Esophagus muscularis mucosa (tissue), 4 donors: ENCODE results near the gene MAP1LC3B. TPM values are rescaled to one million over a fixed set of nuclear protein-coding genes. Genes with fewer than 3 reads are reported as not detected.
"Not testable (repeated sequence)": the region's sequence is repeated elsewhere in the genome, so short reads cannot be mapped to it uniquely, and the experiment has no call there.

Experiments used
- DNase-seq: peaks from one replicate; pipeline ENCODE4 v3.0.0-alpha.2; 2017; ENCODE audit errors: extremely low spot score
- H3K27ac ChIP-seq, 4 donors: fragments of 200-600 bp; sonication (generic); replicated peaks in 1 of 4; 1 replicate in 3 of 4; 2 replicates in 1 of 4; pipeline ENCODE4 v1.5.1; 2016 to 2019; ENCODE audit warnings: mild to moderate bottlenecking in 1 of 4
- H3K27me3 ChIP-seq, 4 donors: fragments of 200-600 bp; sonication (generic); one replicate each; pipeline versions ENCODE4 v1.5.1 to v1.6.0; 2016 to 2019
- H3K36me3 ChIP-seq, 4 donors: fragments of 200-600 bp; sonication (generic); one replicate each; pipeline ENCODE4 v1.5.1; 2016 to 2019
- H3K4me1 ChIP-seq, 4 donors: fragments of 200-600 bp; sonication (generic); one replicate each; pipeline ENCODE4 v1.5.1; 2016 to 2019
- H3K4me3 ChIP-seq, 4 donors: fragments of 200-600 bp; sonication (generic); 1 replicate in 2 of 4; 2 replicates in 2 of 4; pipeline ENCODE4 v1.5.1; 2016 to 2019; ENCODE audit warnings: mild to moderate bottlenecking in 4 of 4, moderate library complexity in 1 of 4
- H3K9me3 ChIP-seq, 4 donors: fragments of 200-600 bp; sonication (generic); 1 replicate in 3 of 4; 2 replicates in 1 of 4; pipeline ENCODE4 v1.5.1; 2016 to 2019
- CTCF ChIP-seq, 3 experiments: fragments of 200-600 bp in 2 of 3; fragments of 450-650 bp in 1 of 3; sonication (generic) in 2 of 3; IDR thresholded peaks; one replicate each; pipeline ENCODE4 v1.5.1; 2017 to 2019; ENCODE audit warnings: antibody characterized with exemption in 3 of 3, mild to moderate bottlenecking in 2 of 3, moderate library complexity in 1 of 3
- EP300 ChIP-seq: sonication (generic); formaldehyde crosslinking; IDR thresholded peaks from one replicate; pipeline ENCODE4 v1.6.1; 2017; ENCODE audit warnings: antibody characterized with exemption
- POLR2A ChIP-seq: fragments of 450-650 bp; IDR thresholded peaks from one replicate; pipeline ENCODE4 v1.6.1; 2017; ENCODE audit warnings: antibody characterized with exemption, moderate library complexity, mild to moderate bottlenecking, low read depth
- POLR2AphosphoS5 ChIP-seq, 2 donors: sonication (generic); formaldehyde crosslinking; IDR thresholded peaks; one replicate each; pipeline ENCODE4 v1.6.1; 2017; ENCODE audit warnings: antibody characterized with exemption in 2 of 2
- WGBS: methylation state at CpG from one replicate; pipeline ENCODE4 v1.1.5; 2018; 5-methylcytosine and 5-hydroxymethylcytosine counted together
- intact Hi-C: fragments of 100-400 bp; cut with DNase I; formaldehyde crosslinking; loops from one replicate; pipeline ENCODE4 v1.15.1; 2023
- total RNA-seq, 4 donors: library from RNA; depleted of rRNA; stranded (reverse); fragments of >200 nt; gene quantifications; one replicate each; pipeline versions ENCODE4 v1.1.0 to v1.2.1, GENCODE V29; 2016

MAP1LC3B gene
- total RNA-seq, 4 donors from 2014 or later: 49.4 to 70.6 (median 57.9) TPM

GRCh38 chr16:87380881-87381280, 11.3 kb upstream of the MAP1LC3B start:
- Histone ChIP-seq H3K4me3 (peak overlapping the region; percentile 86 to 91 (median 89)), H3K27ac (peak overlapping the region; percentile 93 to 99 (median 96)), H3K36me3 (no peaks in the 10 kb centered on the region), H3K27me3 (no peaks in the 10 kb centered on the region), H3K4me1 (peaks cover 53 to 82% (median 76%) of the 10 kb centered on the region in 4 donors), H3K9me3 (no peaks in the 10 kb centered on the region)
- 45% methylated on average over 4 of the region's 4 CpGs for WGBS
- TF ChIP-seq POLR2AphosphoS5 (IDR thresholded peaks at IDR 0.05) (no peak), POLR2A (no peak), CTCF (IDR thresholded peaks at IDR 0.05) (no peak), EP300 (no peak)
- intact Hi-C loops: loop anchor here (5.0 kb wide), 1 partner anchor 64 kb away; the partner anchor contains the start of gene C16orf95
- DNase-seq: no peak

- TF ChIP-seq POLR2A (no peak), POLR2AphosphoS5 (IDR thresholded peaks at IDR 0.05) (no peak), CTCF (IDR thresholded peaks at IDR 0.05) (no peak), EP300 (no peak)
- no peaks in the 10 kb centered on the region for H3K27me3 ChIP-seq
- no peaks in the 10 kb centered on the region for H3K36me3 ChIP-seq
- H3K4me3 ChIP-seq: peak overlapping the region; percentile 86 to 91 (median 89)
- H3K9me3 ChIP-seq: no peaks in the 10 kb centered on the region
- WGBS: 15% methylated on average over 17 of the region's 17 CpGs
- intact Hi-C loops: loop anchor here (5.0 kb wide), 1 partner anchor 65 kb away; the partner anchor contains the start of gene C16orf95
- H3K4me1 ChIP-seq: peaks cover 50 to 85% (median 72%) of the 10 kb centered on the region in 4 donors
- H3K27ac ChIP-seq: peak overlapping the region; percentile 93 to 99 (median 96)
- no peak for DNase-seq
Observed at GRCh38 chr16:87382023-87382785, 9.9 kb upstream of the MAP1LC3B start.

- Histone ChIP-seq H3K27ac (peak within 1 kb of the TSS; percentile 93 to 99 (median 96)), H3K36me3 (no peaks in the 10 kb centered on the region), H3K4me1 (peaks cover 57 to 85% (median 77%) of the 10 kb centered on the region in 4 donors), H3K27me3 (no peaks in the 10 kb centered on the region), H3K4me3 (peak within 1 kb of the TSS; percentile 86 to 91 (median 89)), H3K9me3 (no peaks in the 10 kb centered on the region)
- intact Hi-C loops: loop anchor here (5.0 kb wide), 1 partner anchor 66 kb away; the partner anchor contains the start of gene C16orf95
- 7% methylated on average over 3 of the region's 92 CpGs for WGBS
- TF ChIP-seq POLR2AphosphoS5 (IDR thresholded peaks at IDR 0.05) (peak in 1 of 2 donors; percentile 80), CTCF (IDR thresholded peaks at IDR 0.05) (no peak)
- peak; percentile 95 for DNase-seq
Observed at GRCh38 chr16:87383505-87384161, 8.5 kb upstream of the MAP1LC3B start, which contains the start of gene FBXO31. FBXO31 (minus strand) TSS chr16:87383776; CDS start chr16:87383744, 32 bp downstream.

GRCh38 chr16:87384162-87384874, 7.8 kb upstream of the MAP1LC3B start:
- H3K36me3 ChIP-seq: no peaks in the 10 kb centered on the region
- H3K4me1 ChIP-seq: peaks cover 57 to 86% (median 73%) of the 10 kb centered on the region in 4 donors
- DNase-seq: no peak
- peak overlapping the region; percentile 93 to 99 (median 96) for H3K27ac ChIP-seq
- H3K27me3 ChIP-seq: no peaks in the 10 kb centered on the region
- TF ChIP-seq CTCF (IDR thresholded peaks at IDR 0.05): no peak
- no peak for TF ChIP-seq POLR2AphosphoS5 (IDR thresholded peaks at IDR 0.05)
- no peak for TF ChIP-seq EP300
- no peak for TF ChIP-seq POLR2A
- H3K9me3 ChIP-seq: no peaks in the 10 kb centered on the region
- intact Hi-C loops: loop anchor here (5.0 kb wide), 1 partner anchor 67 kb away; the partner anchor contains the start of gene C16orf95
- H3K4me3 ChIP-seq: peak overlapping the region; percentile 86 to 91 (median 89)
- WGBS: 8% methylated on average over 36 of the region's 64 CpGs

- H3K4me3 ChIP-seq: peak overlapping the region; percentile 86 to 91 (median 89)
- H3K36me3 ChIP-seq, DNase-seq, H3K9me3 ChIP-seq, H3K27me3 ChIP-seq: not testable (repeated sequence)
- peaks cover 52 to 81% (median 68%) of the 10 kb centered on the region in 4 donors for H3K4me1 ChIP-seq
- peak overlapping the region; percentile 93 to 99 (median 96) for H3K27ac ChIP-seq
- 89% methylated on average over 12 of the region's 12 CpGs for WGBS
- intact Hi-C loops: loop anchor here (5.0 kb wide), 1 partner anchor 68 kb away; the partner anchor contains the start of gene C16orf95
Observed at GRCh38 chr16:87384875-87385167, 7.3 kb upstream of the MAP1LC3B start.
